Fibroblast of mammary gland (primary cell): ENCODE results near the gene FGFR3.

Experiments
- DNase-seq: peaks from one replicate; pipeline ENCODE4 v3.0.0-alpha.2; 2010; ENCODE audit warnings: low read depth
- H3K4me3 ChIP-seq: 2 replicates; pipeline ENCODE4 v1.5.1; 2011; ENCODE audit warnings: low read depth, mild to moderate bottlenecking, low read length, moderate library complexity; ENCODE audit not compliant: control insufficient read depth
- CTCF ChIP-seq: conservative IDR thresholded peaks from 2 replicates; pipeline ENCODE4 v1.5.1; 2011; ENCODE audit warnings: low read depth, low read length, inconsistent platforms; ENCODE audit not compliant: control insufficient read depth, insufficient read depth

FGFR3 gene

GRCh38 chr4:1750381-1751154 is 42.5 kb upstream of the FGFR3 start:
- DNase-seq, result no peak
- no peak overlapping the region for H3K4me3 ChIP-seq
- no peak for TF ChIP-seq CTCF

GRCh38 chr4:1751155-1751918 is 41.8 kb upstream of the FGFR3 start:
- DNase-seq, result no peak
- H3K4me3 ChIP-seq, result no peak overlapping the region
- TF ChIP-seq CTCF, result no peak

- no peak overlapping the region for H3K4me3 ChIP-seq
- no peak for TF ChIP-seq CTCF
- no peak for DNase-seq
These were observed 41.2 kb upstream of the FGFR3 start for GRCh38 chr4:1751919-1752283.

DNA sequence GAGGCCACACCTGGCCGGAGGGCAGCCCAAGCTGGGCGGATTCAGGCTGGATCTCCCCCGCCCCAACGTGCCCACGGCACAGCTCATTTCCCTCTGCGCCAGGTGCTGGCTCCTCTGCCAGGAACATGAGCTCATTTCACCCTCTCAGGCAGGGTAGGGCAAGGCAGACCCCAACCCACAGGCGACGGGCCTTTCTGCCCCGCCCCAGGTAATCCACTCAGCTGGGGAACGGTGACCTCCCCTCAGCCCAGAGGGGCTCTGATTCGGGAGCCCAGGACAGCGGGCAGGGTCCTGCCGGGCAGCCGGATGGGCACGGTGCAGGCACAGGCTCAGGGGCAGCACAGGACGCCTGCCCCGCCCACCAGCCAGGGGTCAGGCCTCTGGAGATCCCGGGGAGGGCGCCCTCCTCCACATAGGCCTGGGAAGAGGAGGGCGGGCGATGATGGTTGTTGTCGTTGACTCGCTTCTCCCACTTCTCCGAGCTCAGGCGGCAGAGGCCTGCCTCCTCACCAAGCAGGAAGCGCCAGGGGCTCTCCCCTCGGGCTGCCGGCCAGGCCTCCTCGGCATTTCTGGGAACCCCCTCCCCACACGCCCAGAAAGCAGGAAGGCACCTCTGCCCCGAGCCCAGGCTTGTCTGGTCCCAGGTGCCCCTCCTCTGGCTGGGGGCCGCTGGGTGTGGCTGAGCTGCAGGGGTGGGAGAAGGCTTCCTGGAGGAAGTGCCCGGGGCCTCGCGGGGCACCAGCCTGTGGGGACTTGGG is 40.6 kb upstream of the FGFR3 start:
- no peak for TF ChIP-seq CTCF
- DNase-seq, result peak; percentile 6
- no peak overlapping the region for H3K4me3 ChIP-seq

DNA sequence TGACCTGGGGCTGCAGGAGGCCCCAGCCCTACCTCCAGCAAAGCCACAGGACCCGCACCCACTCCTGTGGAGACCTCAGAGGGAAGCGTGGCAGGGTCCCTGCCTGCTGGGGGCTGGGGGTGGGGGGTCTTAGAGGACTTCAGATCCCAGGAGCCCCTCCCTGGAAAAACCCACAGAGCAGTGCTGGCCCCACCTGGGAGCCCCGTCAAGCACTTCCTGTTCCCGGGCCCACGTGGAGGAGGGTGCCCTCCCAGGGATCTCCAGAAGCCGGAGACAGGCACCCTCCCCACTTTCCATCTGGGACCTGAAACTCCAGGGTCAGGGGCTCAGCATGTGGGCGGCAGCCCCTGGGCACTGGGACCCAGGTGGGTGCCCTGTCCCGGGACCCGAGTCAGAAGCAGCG is 39.8 kb upstream of the FGFR3 start:
- no peak overlapping the region for H3K4me3 ChIP-seq
- TF ChIP-seq CTCF, result no peak
- DNase-seq, result no peak

DNA sequence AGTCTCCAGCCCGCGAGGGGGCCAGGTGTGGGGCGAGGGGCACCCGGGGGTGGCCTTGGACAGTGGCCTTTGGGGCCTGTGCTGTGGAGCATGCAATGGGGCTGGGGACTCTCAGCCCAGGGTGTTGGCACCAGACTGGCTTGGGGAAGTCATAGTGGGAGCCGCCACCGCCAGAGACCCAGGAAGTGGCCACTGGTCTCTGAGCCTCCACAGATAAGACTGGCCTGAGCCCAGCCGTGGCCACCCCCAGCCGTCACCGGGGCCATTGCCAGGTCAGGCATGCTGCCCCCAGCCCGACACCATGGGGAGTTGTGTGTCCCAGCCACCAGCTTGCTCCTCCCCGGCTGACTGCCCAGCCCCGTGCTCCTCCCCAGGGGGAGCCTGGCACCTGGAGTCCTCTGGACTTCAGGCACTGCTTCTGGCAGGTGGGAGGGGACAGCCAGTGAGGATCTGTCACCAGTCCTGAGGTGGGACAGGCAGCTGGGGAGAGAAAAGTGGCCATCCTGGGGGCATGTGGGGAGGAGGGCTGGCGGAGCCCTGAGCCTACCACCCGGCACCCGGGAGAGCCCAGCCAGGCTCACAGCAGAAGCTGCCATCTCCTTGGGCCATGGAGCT is 39.3 kb upstream of the FGFR3 start:
- TF ChIP-seq CTCF, result no peak
- no peak for DNase-seq
- H3K4me3 ChIP-seq, result no peak overlapping the region
